ENCODE data around the gene RNF114.

Gene RNF114

DNA sequence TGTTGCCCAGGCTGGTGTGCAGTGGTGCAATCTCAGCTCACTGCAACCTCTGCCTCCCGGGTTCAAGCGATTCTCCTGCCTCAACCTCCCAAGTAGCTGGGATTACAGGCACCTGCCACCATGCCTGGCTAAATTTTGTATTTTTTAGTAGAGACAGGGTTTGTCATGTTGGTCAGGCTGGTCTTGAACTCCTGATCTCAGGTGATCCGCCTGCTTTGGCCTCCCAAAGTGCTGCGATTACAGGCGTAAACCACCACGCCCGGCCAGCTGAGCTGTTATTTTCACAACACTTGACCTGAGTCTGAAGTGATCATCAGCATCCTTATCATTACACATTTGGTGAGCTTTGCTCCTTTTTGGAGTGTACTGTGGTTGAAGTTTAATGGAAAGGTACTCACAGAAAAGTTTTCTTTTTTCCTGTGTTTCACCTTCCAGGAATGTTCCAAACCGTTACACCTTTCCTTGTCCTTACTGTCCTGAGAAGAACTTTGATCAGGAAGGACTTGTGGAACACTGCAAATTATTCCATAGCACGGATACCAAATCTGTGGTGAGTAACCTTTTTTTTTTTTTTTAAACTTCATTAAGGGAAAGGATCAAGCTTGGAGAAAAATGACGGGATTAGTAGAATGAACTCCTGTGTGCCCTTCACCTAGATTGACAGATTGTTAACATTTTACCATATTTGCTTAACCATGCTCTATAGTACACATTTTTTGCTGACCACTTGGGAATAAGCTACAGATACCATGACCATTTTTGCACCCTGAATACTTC lies 9.7 kb downstream of the RNF114 start:
- Histone ChIP-seq H3K36me3 (ENCODE audit: control insufficient read depth, low read length) (peaks cover 80% of the 10 kb centered on the region), H3K79me2 (ENCODE audit: control insufficient read depth, low read length) (peaks cover 32% of the 10 kb centered on the region)

GRCh38 chr20:49948178-49948577 lies 12.0 kb downstream of the RNF114 start:
- Histone ChIP-seq H3K9me2 (replicated peaks; ENCODE audit: control insufficient read depth, low read length) (no peaks in the 10 kb centered on the region), H3K27me3 (ENCODE audit: control insufficient read depth, low read length) (no peaks in the 10 kb centered on the region), H3K36me3 (ENCODE audit: control insufficient read depth, low read length) (peaks cover 81% of the 10 kb centered on the region), H3K79me2 (ENCODE audit: control insufficient read depth, low read length) (peaks cover 11% of the 10 kb centered on the region), H3K4me3 (ENCODE audit: low read length) (no peak overlapping the region), H3K4me2 (ENCODE audit: low read length) (no peak overlapping the region), H3K4me1 (ENCODE audit: control insufficient read depth, low read length) (no peaks in the 10 kb centered on the region), H3K9me3 (ENCODE audit: control insufficient read depth, insufficient read depth, low read length) (no peaks in the 10 kb centered on the region), H3F3A (ENCODE audit: control insufficient read depth, insufficient read depth) (no peaks in the 10 kb centered on the region), H4K20me1 (ENCODE audit: control insufficient read depth, insufficient read depth, low read depth, low read length) (no peaks in the 10 kb centered on the region), H3K27ac (ENCODE audit: low read depth, low read length) (no peak overlapping the region)
- TF ChIP-seq CTCF (IDR thresholded peaks at IDR 0.05; ENCODE audit: low read depth, low read length, poor library complexity, severe bottlenecking): no peak

More for the DNA sequence above, 9.7 kb downstream of the RNF114 start:
- no peaks in the 10 kb centered on the region for H4K20me1 ChIP-seq (ENCODE audit: control insufficient read depth, insufficient read depth, low read depth, low read length)
- TF ChIP-seq EZH2phosphoT487 (IDR thresholded peaks at IDR 0.05; ENCODE audit: borderline replicate concordance, low read length): no peak
- no peaks in the 10 kb centered on the region for H3K4me1 ChIP-seq (ENCODE audit: control insufficient read depth, low read length)
- H3K4me2 ChIP-seq (ENCODE audit: low read length): no peak overlapping the region
- no peaks in the 10 kb centered on the region for H3K27me3 ChIP-seq (ENCODE audit: control insufficient read depth, low read length)
- no peak overlapping the region for H3K27ac ChIP-seq (ENCODE audit: low read depth, low read length)
- no peaks in the 10 kb centered on the region for H3K9me2 ChIP-seq (replicated peaks; ENCODE audit: control insufficient read depth, low read length)
- H3K4me3 ChIP-seq (ENCODE audit: low read length): no peak overlapping the region
- no peaks in the 10 kb centered on the region for H3K9me3 ChIP-seq (ENCODE audit: control insufficient read depth, insufficient read depth, low read length)
- H3F3A ChIP-seq (ENCODE audit: control insufficient read depth, insufficient read depth): no peaks in the 10 kb centered on the region

- H3K27me3 ChIP-seq (ENCODE audit: control insufficient read depth, low read length): no peaks in the 10 kb centered on the region
- H3K4me3 ChIP-seq (ENCODE audit: low read length): no peak overlapping the region
- H3K27ac ChIP-seq (ENCODE audit: low read depth, low read length): no peak overlapping the region
- no peaks in the 10 kb centered on the region for H3K4me1 ChIP-seq (ENCODE audit: control insufficient read depth, low read length)
- no peaks in the 10 kb centered on the region for H3K9me3 ChIP-seq (ENCODE audit: control insufficient read depth, insufficient read depth, low read length)
- no peaks in the 10 kb centered on the region for H3F3A ChIP-seq (ENCODE audit: control insufficient read depth, insufficient read depth)
- H3K9me2 ChIP-seq (replicated peaks; ENCODE audit: control insufficient read depth, low read length): no peaks in the 10 kb centered on the region
- no peak overlapping the region for H3K4me2 ChIP-seq (ENCODE audit: low read length)
- peaks cover 7% of the 10 kb centered on the region for H3K79me2 ChIP-seq (ENCODE audit: control insufficient read depth, low read length)
- TF ChIP-seq EZH2phosphoT487 (IDR thresholded peaks at IDR 0.05; ENCODE audit: borderline replicate concordance, low read length) (no peak), CTCF (IDR thresholded peaks at IDR 0.05; ENCODE audit: low read depth, low read length, poor library complexity, severe bottlenecking) (no peak)
- H4K20me1 ChIP-seq (ENCODE audit: control insufficient read depth, insufficient read depth, low read depth, low read length): no peaks in the 10 kb centered on the region
- H3K36me3 ChIP-seq (ENCODE audit: control insufficient read depth, low read length): peaks cover 86% of the 10 kb centered on the region
Observed at GRCh38 chr20:49948809-49949507, 12.8 kb downstream of the RNF114 start.

- Histone ChIP-seq H3K79me2 (ENCODE audit: control insufficient read depth, low read length) (peaks cover 3% of the 10 kb centered on the region; the same call in 1 of the 2 replicates), H3K27me3 (ENCODE audit: control insufficient read depth, low read length) (no peaks in the 10 kb centered on the region), H3F3A (ENCODE audit: control insufficient read depth, insufficient read depth) (no peaks in the 10 kb centered on the region), H4K20me1 (ENCODE audit: control insufficient read depth, insufficient read depth, low read depth, low read length) (no peaks in the 10 kb centered on the region), H3K4me3 (ENCODE audit: low read length) (no peak overlapping the region), H3K27ac (ENCODE audit: low read depth, low read length) (no peak overlapping the region), H3K4me1 (ENCODE audit: control insufficient read depth, low read length) (no peaks in the 10 kb centered on the region), H3K4me2 (ENCODE audit: low read length) (no peak overlapping the region), H3K9me2 (replicated peaks; ENCODE audit: control insufficient read depth, low read length) (no peaks in the 10 kb centered on the region), H3K9me3 (ENCODE audit: control insufficient read depth, insufficient read depth, low read length) (no peaks in the 10 kb centered on the region), H3K36me3 (ENCODE audit: control insufficient read depth, low read length) (peaks cover 73% of the 10 kb centered on the region)
- TF ChIP-seq CTCF (IDR thresholded peaks at IDR 0.05; ENCODE audit: low read depth, low read length, poor library complexity, severe bottlenecking) (no peak), EZH2phosphoT487 (IDR thresholded peaks at IDR 0.05; ENCODE audit: borderline replicate concordance, low read length) (no peak)
Observed at GRCh38 chr20:49951151-49951550, 15.0 kb downstream of the RNF114 start.

Measured in DOHH2 (cell line).